GM12873 (cell line): ENCODE measurements around the gene KDM2A.

ENCODE experiments used
- CTCF ChIP-seq: IDR thresholded peaks from 2 replicates; pipeline ENCODE4 v1.5.1; 2012; ENCODE audit warnings: low read depth, mild to moderate bottlenecking, moderate library complexity, low read length, control low read depth; ENCODE audit not compliant: insufficient read depth; ENCODE audit errors: missing control alignments

KDM2A gene

GRCh38 chr11:67286621-67287333 is 167.7 kb downstream of the KDM2A start:
- peak; percentile 11 for TF ChIP-seq CTCF

GRCh38 chr11:67287355-67288197 is 168.5 kb downstream of the KDM2A start:
- no peak for TF ChIP-seq CTCF

- TF ChIP-seq CTCF = no peak
Measured at GRCh38 chr11:67288198-67288451, 169.1 kb downstream of the KDM2A start.

GRCh38 chr11:67288452-67289225 is 169.6 kb downstream of the KDM2A start:
- peak; percentile 44 for TF ChIP-seq CTCF

GRCh38 chr11:67289226-67289650 is 170.2 kb downstream of the KDM2A start, which contains the start of gene ANKRD13D:
Gene ANKRD13D (plus strand): TSS chr11:67289303. CDS start chr11:67289461, 158 bp downstream.
- no peak for TF ChIP-seq CTCF

GRCh38 chr11:67289651-67290479 is 170.8 kb downstream of the KDM2A start:
- TF ChIP-seq CTCF = no peak
